Measurements from ENCODE around the gene VPS37D.
A peak's percentile ranks its signal among the peaks of the same experiment; 100 is the strongest.
"Not testable (repeated sequence)": the region's sequence is repeated elsewhere in the genome, so short reads cannot be mapped to it uniquely, and the experiment has no call there.

VPS37D gene

GRCh38 chr7:73646785-73647724 is 20.6 kb upstream of the VPS37D start:
- no peak for DNase-seq

GRCh38 chr7:73647725-73648592 is 19.7 kb upstream of the VPS37D start:
- DNase-seq, result no peak

- no peak for DNase-seq
Observed at GRCh38 chr7:73648593-73649332, 18.9 kb upstream of the VPS37D start.

- no peak for DNase-seq
Observed at GRCh38 chr7:73649576-73649975, 18.1 kb upstream of the VPS37D start.

- DNase-seq, result no peak
Observed at GRCh38 chr7:73650524-73650923, 17.1 kb upstream of the VPS37D start.

- DNase-seq, result no peak
Observed at GRCh38 chr7:73652541-73652949, 15.1 kb upstream of the VPS37D start.

- DNase-seq, result not testable (repeated sequence)
Observed at GRCh38 chr7:73655309-73655708, 12.3 kb upstream of the VPS37D start.

GRCh38 chr7:73659983-73660382 is 7.6 kb upstream of the VPS37D start:
- DNase-seq, result no peak

- not testable (repeated sequence) for DNase-seq
Observed at GRCh38 chr7:73660594-73660993, 7.0 kb upstream of the VPS37D start.

- DNase-seq, result no peak
Observed at GRCh38 chr7:73663033-73663432, 4.6 kb upstream of the VPS37D start.

- DNase-seq, result peak; percentile 27
Observed at GRCh38 chr7:73668103-73668885, 663 bp downstream of the VPS37D start.

- peak; percentile 22 for DNase-seq
Observed at GRCh38 chr7:73668886-73669230, 1.2 kb downstream of the VPS37D start.

- no peak for DNase-seq
Observed at GRCh38 chr7:73669288-73669701, 1.7 kb downstream of the VPS37D start.

GRCh38 chr7:73669858-73670385 is 2.3 kb downstream of the VPS37D start:
- DNase-seq, result no peak

- DNase-seq, result no peak
Observed at GRCh38 chr7:73671322-73671661, 3.7 kb downstream of the VPS37D start.

- no peak for DNase-seq
Observed at GRCh38 chr7:73671857-73672445, 4.3 kb downstream of the VPS37D start.

- no peak for DNase-seq
Observed at GRCh38 chr7:73674468-73675124, 7.0 kb downstream of the VPS37D start.

- not testable (repeated sequence) for DNase-seq
Observed at GRCh38 chr7:73676062-73676461, 8.4 kb downstream of the VPS37D start.

- DNase-seq, result no peak
Observed at GRCh38 chr7:73678862-73679261, 11.2 kb downstream of the VPS37D start.

- no peak for DNase-seq
Observed at GRCh38 chr7:73679709-73680108, 12.1 kb downstream of the VPS37D start.

GRCh38 chr7:73680501-73680900 is 12.9 kb downstream of the VPS37D start:
- no peak for DNase-seq
